Vagina (tissue), 2 donors: ENCODE results near the gene ALK.

Experiments
- POLR2A ChIP-seq, 2 donors: fragments of 450-650 bp; IDR thresholded peaks; one replicate each; pipeline ENCODE4 v1.6.1; 2017; ENCODE audit warnings: antibody characterized with exemption in 2 of 2, mild to moderate bottlenecking in 2 of 2, moderate library complexity in 2 of 2
- TF ChIP-seq, protein P1 (sequence below), 3 experiments: fragments of 450-650 bp in 2 of 3; fragments of 200-600 bp in 1 of 3; sonication (generic) in 1 of 3; IDR thresholded peaks; one replicate each; pipeline ENCODE4 v1.5.1; 2017 to 2019; ENCODE audit warnings: antibody characterized with exemption in 3 of 3, mild to moderate bottlenecking in 2 of 3, moderate library complexity in 2 of 3

DNA sequence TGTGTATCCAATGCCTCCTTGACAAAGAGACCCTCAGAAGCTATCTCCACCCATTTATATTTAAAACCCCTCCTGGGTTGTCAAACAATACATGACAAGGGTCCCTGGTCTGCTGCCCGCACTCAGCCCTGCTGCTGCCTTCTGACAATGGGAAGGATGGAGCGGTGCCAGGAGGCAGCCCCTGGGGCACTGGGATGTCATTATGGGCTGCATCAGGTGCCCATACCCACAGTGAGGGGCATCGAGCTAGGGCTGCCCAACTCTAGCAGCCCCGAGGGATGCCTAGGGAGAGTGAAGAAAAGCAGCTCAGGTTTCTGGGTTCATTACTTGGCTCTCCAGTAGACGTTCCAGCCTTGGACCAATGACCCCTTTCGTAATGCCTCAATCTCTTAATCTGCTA is 301.7 kb downstream of the ALK start:
- TF ChIP-seq, protein P1, sequence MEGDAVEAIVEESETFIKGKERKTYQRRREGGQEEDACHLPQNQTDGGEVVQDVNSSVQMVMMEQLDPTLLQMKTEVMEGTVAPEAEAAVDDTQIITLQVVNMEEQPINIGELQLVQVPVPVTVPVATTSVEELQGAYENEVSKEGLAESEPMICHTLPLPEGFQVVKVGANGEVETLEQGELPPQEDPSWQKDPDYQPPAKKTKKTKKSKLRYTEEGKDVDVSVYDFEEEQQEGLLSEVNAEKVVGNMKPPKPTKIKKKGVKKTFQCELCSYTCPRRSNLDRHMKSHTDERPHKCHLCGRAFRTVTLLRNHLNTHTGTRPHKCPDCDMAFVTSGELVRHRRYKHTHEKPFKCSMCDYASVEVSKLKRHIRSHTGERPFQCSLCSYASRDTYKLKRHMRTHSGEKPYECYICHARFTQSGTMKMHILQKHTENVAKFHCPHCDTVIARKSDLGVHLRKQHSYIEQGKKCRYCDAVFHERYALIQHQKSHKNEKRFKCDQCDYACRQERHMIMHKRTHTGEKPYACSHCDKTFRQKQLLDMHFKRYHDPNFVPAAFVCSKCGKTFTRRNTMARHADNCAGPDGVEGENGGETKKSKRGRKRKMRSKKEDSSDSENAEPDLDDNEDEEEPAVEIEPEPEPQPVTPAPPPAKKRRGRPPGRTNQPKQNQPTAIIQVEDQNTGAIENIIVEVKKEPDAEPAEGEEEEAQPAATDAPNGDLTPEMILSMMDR (IDR thresholded peaks at IDR 0.05): no peak
- no peak for TF ChIP-seq POLR2A (IDR thresholded peaks at IDR 0.05)
